Measurements from ENCODE around the gene GPATCH8.
"Not testable (repeated sequence)": the region's sequence is repeated elsewhere in the genome, so short reads cannot be mapped to it uniquely, and the experiment has no call there.

The GPATCH8 gene

GRCh38 chr17:44368391-44369243, 134.6 kb downstream of the GPATCH8 start:
- not testable (repeated sequence) for H3K9me3 Mint-ChIP-seq; H3K4me1 Mint-ChIP-seq (ENCODE audit: low read depth); H3K27ac Mint-ChIP-seq; H3K4me3 Mint-ChIP-seq; H3K36me3 Mint-ChIP-seq (ENCODE audit: low read depth)
- H3K27me3 Mint-ChIP-seq: peaks cover 49% of the 10 kb centered on the region

DNA sequence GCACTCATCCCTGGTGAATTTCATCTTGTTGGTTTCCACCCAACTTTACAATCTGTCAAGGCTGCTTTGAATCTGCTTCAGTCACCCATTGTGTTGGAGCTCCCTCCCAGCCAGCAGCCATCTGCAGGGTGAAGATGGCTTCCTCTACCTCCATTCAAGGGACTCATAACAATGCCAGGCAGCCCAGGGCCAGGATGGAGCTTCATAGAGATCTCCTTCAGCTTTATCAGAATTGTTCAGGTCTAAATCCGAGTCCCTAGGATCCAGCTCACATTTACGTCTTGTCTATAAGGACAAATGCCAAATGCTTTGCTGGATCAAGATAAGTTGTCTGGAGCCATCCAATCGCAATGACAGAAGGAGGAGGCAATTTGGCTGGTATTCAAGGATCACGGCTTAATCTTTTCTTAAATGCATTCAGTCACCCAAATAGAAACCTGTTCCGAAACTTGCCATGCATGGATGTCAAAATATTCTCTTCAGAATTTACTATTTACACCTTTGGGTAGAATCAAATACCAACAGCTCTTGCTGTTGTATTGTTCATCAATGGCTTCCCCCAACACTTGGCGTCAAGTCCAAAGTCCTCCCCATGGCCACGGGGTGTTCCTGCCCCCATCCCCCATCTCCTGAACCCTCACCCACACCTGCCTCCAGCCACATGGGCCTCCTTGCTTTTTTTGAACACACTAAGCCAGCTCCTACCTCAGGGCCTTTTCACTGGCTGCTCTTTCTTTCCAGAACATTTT, 135.8 kb downstream of the GPATCH8 start:
- Mint-ChIP-seq H3K4me1 (ENCODE audit: low read depth) (no peaks in the 10 kb centered on the region), H3K9me3 (no peaks in the 10 kb centered on the region), H3K27ac (no peak overlapping the region), H3K27me3 (peaks cover 49% of the 10 kb centered on the region), H3K4me3 (no peak overlapping the region), H3K36me3 (ENCODE audit: low read depth) (no peaks in the 10 kb centered on the region)

DNA sequence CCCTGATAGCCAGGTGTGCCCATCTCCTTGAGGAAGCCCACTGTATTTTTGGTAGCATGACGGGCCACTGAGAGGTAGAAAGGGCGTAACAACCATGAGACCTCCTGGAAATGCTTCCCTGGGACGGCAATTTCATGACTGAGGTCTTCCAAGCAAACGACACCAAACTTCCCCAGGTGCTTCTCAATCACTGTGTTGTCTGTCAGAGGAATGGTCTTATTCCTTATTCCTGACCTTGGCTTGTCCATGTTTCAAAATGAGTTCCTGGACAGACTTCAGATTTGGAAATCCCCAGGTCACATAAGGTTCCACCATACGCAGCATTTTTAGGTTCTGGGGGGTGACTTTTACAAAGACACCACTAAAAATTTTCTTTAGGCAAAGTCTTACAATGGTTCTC, 138.2 kb downstream of the GPATCH8 start:
- not testable (repeated sequence) for H3K27ac Mint-ChIP-seq; H3K9me3 Mint-ChIP-seq; H3K4me1 Mint-ChIP-seq (ENCODE audit: low read depth); H3K36me3 Mint-ChIP-seq (ENCODE audit: low read depth); H3K4me3 Mint-ChIP-seq
- peaks cover 45% of the 10 kb centered on the region for H3K27me3 Mint-ChIP-seq

DNA sequence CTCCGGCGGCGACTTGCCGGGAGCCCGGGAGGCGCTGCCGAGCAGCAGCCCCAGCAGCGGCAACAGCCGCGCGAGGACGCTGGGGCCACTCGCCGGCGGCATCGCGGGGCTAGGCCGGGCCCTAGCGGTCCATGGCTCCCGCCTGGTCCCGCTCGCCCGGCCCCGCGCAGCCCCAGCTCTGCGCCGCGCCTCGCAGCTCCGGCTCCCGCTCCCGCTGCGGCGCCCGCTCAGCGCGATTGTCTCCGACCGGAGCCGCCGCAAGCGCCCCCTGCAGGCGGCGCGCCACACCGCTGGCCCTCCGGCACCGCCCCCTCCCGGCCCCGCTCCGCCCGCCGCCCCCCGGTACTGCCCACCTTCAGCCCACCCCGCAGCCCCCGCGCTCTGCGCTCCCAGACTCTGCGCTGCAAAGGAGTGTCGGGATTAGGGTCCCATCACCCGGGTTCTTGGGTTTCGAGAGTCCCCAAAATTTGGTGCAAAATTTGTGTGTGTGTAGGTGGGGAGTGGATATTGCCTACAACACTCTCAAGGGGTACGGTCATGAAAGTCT, 139.5 kb downstream of the GPATCH8 start, which contains the start of gene FAM171A2:
Gene FAM171A2, minus strand, starts transcription at position 241 of the 547 bp plus-strand sequence. Its CDS starts 139 bp downstream, at position 102.
- no peaks in the 10 kb centered on the region for H3K36me3 Mint-ChIP-seq (ENCODE audit: low read depth)
- H3K27me3 Mint-ChIP-seq: peaks cover 38% of the 10 kb centered on the region
- H3K9me3 Mint-ChIP-seq: no peaks in the 10 kb centered on the region
- H3K4me3 Mint-ChIP-seq: peak within 1 kb of the TSS; percentile 62
- no peaks in the 10 kb centered on the region for H3K4me1 Mint-ChIP-seq (ENCODE audit: low read depth)
- no peak within 1 kb of the TSS for H3K27ac Mint-ChIP-seq

GRCh38 chr17:44362949-44363612, 140.1 kb downstream of the GPATCH8 start:
- no peaks in the 10 kb centered on the region for H3K36me3 Mint-ChIP-seq (ENCODE audit: low read depth)
- H3K27me3 Mint-ChIP-seq: peaks cover 38% of the 10 kb centered on the region
- H3K27ac Mint-ChIP-seq: no peak overlapping the region
- no peaks in the 10 kb centered on the region for H3K9me3 Mint-ChIP-seq
- peak overlapping the region; percentile 62 for H3K4me3 Mint-ChIP-seq
- no peaks in the 10 kb centered on the region for H3K4me1 Mint-ChIP-seq (ENCODE audit: low read depth)

GRCh38 chr17:44362459-44362948, 140.7 kb downstream of the GPATCH8 start:
- Mint-ChIP-seq H3K4me3 (no peak overlapping the region), H3K4me1 (ENCODE audit: low read depth) (no peaks in the 10 kb centered on the region), H3K36me3 (ENCODE audit: low read depth) (no peaks in the 10 kb centered on the region), H3K27ac (no peak overlapping the region), H3K9me3 (no peaks in the 10 kb centered on the region), H3K27me3 (peaks cover 35% of the 10 kb centered on the region)

DNA sequence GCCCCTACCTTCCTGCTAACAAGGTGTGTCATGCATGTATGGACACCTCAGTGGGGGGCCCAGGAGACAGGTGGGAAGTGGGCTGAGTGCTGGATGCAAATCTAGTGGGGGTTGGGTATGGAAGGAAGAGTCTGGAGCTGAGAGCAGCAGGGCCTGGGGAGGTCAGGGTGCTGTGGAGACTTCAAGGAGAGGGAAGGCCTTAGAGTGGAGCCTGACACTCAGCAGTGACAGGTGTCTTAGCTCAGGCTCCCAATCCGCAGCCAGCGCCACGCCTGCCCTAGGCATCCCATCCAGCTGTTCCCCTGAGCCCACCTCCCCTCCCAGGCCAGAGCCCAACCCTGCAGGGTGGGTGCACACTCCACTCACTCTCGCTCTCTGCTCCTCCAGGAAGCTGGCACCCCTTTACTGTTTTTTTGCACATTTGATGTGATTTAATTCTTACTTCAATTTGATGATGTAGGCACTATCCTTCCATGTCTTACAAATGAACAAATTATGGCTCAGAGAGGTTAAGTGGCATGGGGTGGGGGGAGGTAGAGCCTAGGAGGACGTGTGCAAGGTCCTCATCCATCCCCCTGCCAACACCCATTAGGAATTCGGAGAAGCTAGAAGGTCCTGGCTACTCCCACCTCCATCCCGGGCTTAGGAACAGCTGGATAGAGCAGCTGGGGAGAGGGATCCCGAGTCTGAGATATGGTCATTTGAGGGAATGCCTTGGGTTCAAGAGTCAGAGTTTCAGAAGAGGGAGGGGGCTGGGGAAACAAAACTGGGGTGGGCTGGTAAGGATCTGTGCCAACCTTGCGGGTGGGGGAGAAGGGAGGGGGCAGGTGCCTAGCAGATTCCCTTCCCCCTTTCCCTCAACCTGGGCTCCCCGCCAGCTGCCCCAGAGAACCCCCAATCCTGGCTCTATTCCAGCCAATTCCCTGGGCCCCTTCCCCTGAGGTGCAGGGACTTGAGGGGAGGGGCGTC, 141.6 kb downstream of the GPATCH8 start:
- no peaks in the 10 kb centered on the region for H3K9me3 Mint-ChIP-seq
- H3K27me3 Mint-ChIP-seq: peaks cover 27% of the 10 kb centered on the region
- no peak overlapping the region for H3K4me3 Mint-ChIP-seq

GRCh38 chr17:44360826-44361225, 142.4 kb downstream of the GPATCH8 start:
- Mint-ChIP-seq H3K27ac (no peak overlapping the region), H3K36me3 (ENCODE audit: low read depth) (no peaks in the 10 kb centered on the region), H3K9me3 (no peaks in the 10 kb centered on the region)

More for the DNA sequence above, 141.6 kb downstream of the GPATCH8 start:
- Mint-ChIP-seq H3K36me3 (ENCODE audit: low read depth) (no peaks in the 10 kb centered on the region), H3K4me1 (ENCODE audit: low read depth) (no peaks in the 10 kb centered on the region), H3K27ac (no peak overlapping the region)

DNA sequence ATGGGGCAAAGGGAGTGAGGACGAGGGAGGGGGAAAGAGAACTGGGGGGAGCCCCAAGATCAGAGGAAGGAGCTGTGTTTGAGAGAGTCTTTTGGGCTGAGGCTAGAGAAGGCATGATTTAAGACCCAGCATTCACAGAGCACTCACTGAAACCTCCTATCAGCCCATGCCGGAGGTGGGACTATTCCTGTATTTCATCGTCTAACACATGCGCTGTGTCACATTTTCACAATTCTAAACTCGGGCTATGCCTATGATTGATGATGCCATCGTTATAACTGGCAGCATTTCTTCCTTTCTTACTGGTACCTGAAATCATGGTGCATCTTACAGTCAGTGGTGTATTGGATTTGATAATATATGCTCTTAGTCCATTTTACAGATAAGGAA, 143.1 kb downstream of the GPATCH8 start:
- Mint-ChIP-seq H3K4me1 (ENCODE audit: low read depth) (no peaks in the 10 kb centered on the region), H3K27me3 (peaks cover 15% of the 10 kb centered on the region), H3K27ac (no peak overlapping the region), H3K36me3 (ENCODE audit: low read depth) (no peaks in the 10 kb centered on the region), H3K9me3 (no peaks in the 10 kb centered on the region), H3K4me3 (no peak overlapping the region)

More at GRCh38 chr17:44360826-44361225, 142.4 kb downstream of the GPATCH8 start:
- no peak overlapping the region for H3K4me3 Mint-ChIP-seq
- H3K4me1 Mint-ChIP-seq (ENCODE audit: low read depth): no peaks in the 10 kb centered on the region
- peaks cover 20% of the 10 kb centered on the region for H3K27me3 Mint-ChIP-seq

DNA sequence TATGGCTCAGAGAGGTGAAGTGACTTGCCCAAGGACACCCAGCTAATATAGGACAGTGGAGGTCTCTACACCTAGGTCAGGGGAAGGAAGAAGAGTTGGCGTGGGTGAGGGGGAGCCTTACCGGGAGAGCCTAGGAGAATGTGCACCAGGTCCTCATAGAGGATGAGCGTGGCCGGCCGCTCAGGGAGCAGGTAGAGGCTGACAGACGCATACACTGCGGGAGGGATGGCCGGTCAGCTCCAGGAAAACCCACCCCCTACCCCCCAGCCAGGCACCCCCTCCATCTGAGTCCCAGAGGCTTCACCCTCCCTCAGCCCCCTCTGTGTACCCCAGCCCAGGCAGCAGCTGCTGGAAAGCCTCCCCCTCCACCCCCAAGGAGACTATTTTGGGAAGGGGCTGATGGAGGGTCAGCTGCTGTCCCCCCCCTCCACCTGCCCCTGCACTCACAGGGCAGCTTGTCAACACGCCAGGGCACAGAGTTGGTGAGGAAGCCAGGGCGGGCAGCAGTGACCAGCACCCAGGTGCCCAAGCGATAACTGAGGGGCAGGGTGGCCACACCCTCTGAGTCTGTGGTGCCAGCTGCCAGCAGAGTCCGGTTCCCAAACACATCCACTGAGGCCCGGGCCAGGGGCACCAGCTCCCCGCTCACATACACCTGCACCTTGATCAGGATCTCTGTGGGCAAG, 143.6 kb downstream of the GPATCH8 start:
- Mint-ChIP-seq H3K36me3 (ENCODE audit: low read depth) (no peaks in the 10 kb centered on the region), H3K4me3 (no peak overlapping the region), H3K9me3 (no peaks in the 10 kb centered on the region), H3K27me3 (peaks cover 11% of the 10 kb centered on the region), H3K4me1 (ENCODE audit: low read depth) (no peaks in the 10 kb centered on the region), H3K27ac (no peak overlapping the region)

GRCh38 chr17:44359006-44359405, 144.2 kb downstream of the GPATCH8 start:
- Mint-ChIP-seq H3K36me3 (ENCODE audit: low read depth) (no peaks in the 10 kb centered on the region), H3K27ac (no peak overlapping the region), H3K27me3 (peaks cover 11% of the 10 kb centered on the region), H3K4me1 (ENCODE audit: low read depth) (no peaks in the 10 kb centered on the region), H3K9me3 (no peaks in the 10 kb centered on the region), H3K4me3 (no peak overlapping the region)

GRCh38 chr17:44358066-44358465, 145.1 kb downstream of the GPATCH8 start:
- Mint-ChIP-seq H3K9me3 (no peaks in the 10 kb centered on the region), H3K27ac (no peak overlapping the region), H3K4me1 (ENCODE audit: low read depth) (peaks cover 2% of the 10 kb centered on the region), H3K4me3 (no peak overlapping the region), H3K36me3 (ENCODE audit: low read depth) (no peaks in the 10 kb centered on the region), H3K27me3 (peaks cover 11% of the 10 kb centered on the region)

- Mint-ChIP-seq H3K4me1 (ENCODE audit: low read depth) (peaks cover 5% of the 10 kb centered on the region), H3K27ac (no peak overlapping the region), H3K27me3 (peaks cover 7% of the 10 kb centered on the region), H3K36me3 (ENCODE audit: low read depth) (no peaks in the 10 kb centered on the region), H3K9me3 (no peaks in the 10 kb centered on the region), H3K4me3 (no peak overlapping the region)
Observed at GRCh38 chr17:44356241-44356640, 147.0 kb downstream of the GPATCH8 start.

Measured in stimulated activated naive CD8-positive, alpha-beta T cell treated with anti-CD3 and anti-CD28 coated beads, Interleukin-15, Interleukin-2, amounts not matched to agents 100 ng/mL and 50 ng/mL, for 24 hours (primary cell).